ENCODE results near the gene CNTN6.

Gene CNTN6

GRCh38 chr3:1092771-1093170, at the start of gene CNTN6:
TSS of gene CNTN6 (plus strand) at chr3:1093024. CDS start at chr3:1148009, 54,985 bp downstream.
- no peak for DNase-seq (ENCODE audit: low read depth in 2 of 2)

GRCh38 chr3:1048558-1048957, 44.3 kb upstream of the CNTN6 start:
- DNase-seq (ENCODE audit: low read depth in 2 of 2), result no peak

- DNase-seq (ENCODE audit: low read depth in 2 of 2), result no peak
These were observed 37.0 kb upstream of the CNTN6 start for GRCh38 chr3:1055870-1056269.

- no peak for DNase-seq (ENCODE audit: low read depth in 2 of 2)
These were observed 36.1 kb upstream of the CNTN6 start for GRCh38 chr3:1056744-1057143.

- DNase-seq (ENCODE audit: low read depth in 2 of 2), result no peak
These were observed 35.4 kb upstream of the CNTN6 start for GRCh38 chr3:1057436-1057835.

GRCh38 chr3:1068985-1069384, 23.8 kb upstream of the CNTN6 start:
- DNase-seq (ENCODE audit: low read depth in 2 of 2), result no peak

- DNase-seq (ENCODE audit: low read depth in 2 of 2), result no peak
These were observed 20.8 kb upstream of the CNTN6 start for GRCh38 chr3:1072041-1072440.

- no peak for DNase-seq (ENCODE audit: low read depth in 2 of 2)
These were observed 13.2 kb upstream of the CNTN6 start for GRCh38 chr3:1079662-1080061.

- DNase-seq (ENCODE audit: low read depth in 2 of 2), result no peak
These were observed 10.7 kb upstream of the CNTN6 start for GRCh38 chr3:1082108-1082507.

GRCh38 chr3:1087066-1087560, 5.7 kb upstream of the CNTN6 start:
- no peak for DNase-seq (ENCODE audit: low read depth in 2 of 2)

- no peak for DNase-seq (ENCODE audit: low read depth in 2 of 2)
These were observed 4.3 kb upstream of the CNTN6 start for GRCh38 chr3:1088503-1088902.

- DNase-seq (ENCODE audit: low read depth in 2 of 2), result no peak
These were observed 1.5 kb upstream of the CNTN6 start for GRCh38 chr3:1091286-1091685.

GRCh38 chr3:1092061-1092460, 763 bp upstream of the CNTN6 start:
- no peak for DNase-seq (ENCODE audit: low read depth in 2 of 2)

- DNase-seq (ENCODE audit: low read depth in 2 of 2), result no peak
These were observed 393 bp downstream of the CNTN6 start for GRCh38 chr3:1093217-1093616.

- no peak for DNase-seq (ENCODE audit: low read depth in 2 of 2)
These were observed 10.7 kb downstream of the CNTN6 start for GRCh38 chr3:1103525-1103924.

GRCh38 chr3:1117843-1118473, 25.1 kb downstream of the CNTN6 start:
- no peak for DNase-seq (ENCODE audit: low read depth in 2 of 2)

GRCh38 chr3:1131166-1131565, 38.3 kb downstream of the CNTN6 start:
- DNase-seq (ENCODE audit: low read depth in 2 of 2), result no peak

GRCh38 chr3:1135194-1135593, 42.4 kb downstream of the CNTN6 start:
- DNase-seq (ENCODE audit: low read depth in 2 of 2), result no peak

- no peak for DNase-seq (ENCODE audit: low read depth in 2 of 2)
These were observed 45.2 kb downstream of the CNTN6 start for GRCh38 chr3:1138036-1138435.

GRCh38 chr3:1139071-1139470, 46.2 kb downstream of the CNTN6 start:
- no peak for DNase-seq (ENCODE audit: low read depth in 2 of 2)

- DNase-seq (ENCODE audit: low read depth in 2 of 2), result no peak
These were observed 54.5 kb downstream of the CNTN6 start for GRCh38 chr3:1147326-1147725.

GRCh38 chr3:1147819-1148218, 55.0 kb downstream of the CNTN6 start:
- DNase-seq (ENCODE audit: low read depth in 2 of 2), result no peak

- DNase-seq (ENCODE audit: low read depth in 2 of 2), result no peak
These were observed 71.3 kb downstream of the CNTN6 start for GRCh38 chr3:1164101-1164500.

- no peak for DNase-seq (ENCODE audit: low read depth in 2 of 2)
These were observed 78.5 kb downstream of the CNTN6 start for GRCh38 chr3:1171320-1171719.

Measured in stimulated activated CD8-positive, alpha-beta memory T cell treated with anti-CD3 and anti-CD28 coated beads, Interleukin-15, amount 100 ng/mL, for 4 hours (primary cell).